GM12872 (cell line): ENCODE measurements around the gene REG1B.

ENCODE experiments used
- TF ChIP-seq, protein P1 (sequence below): IDR thresholded peaks from 3 replicates; pipeline ENCODE4 v1.5.1; 2011; ENCODE audit warnings: low read depth, mild to moderate bottlenecking, low read length, moderate library complexity; ENCODE audit not compliant: insufficient read depth

REG1B gene, protein sequence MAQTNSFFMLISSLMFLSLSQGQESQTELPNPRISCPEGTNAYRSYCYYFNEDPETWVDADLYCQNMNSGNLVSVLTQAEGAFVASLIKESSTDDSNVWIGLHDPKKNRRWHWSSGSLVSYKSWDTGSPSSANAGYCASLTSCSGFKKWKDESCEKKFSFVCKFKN

DNA sequence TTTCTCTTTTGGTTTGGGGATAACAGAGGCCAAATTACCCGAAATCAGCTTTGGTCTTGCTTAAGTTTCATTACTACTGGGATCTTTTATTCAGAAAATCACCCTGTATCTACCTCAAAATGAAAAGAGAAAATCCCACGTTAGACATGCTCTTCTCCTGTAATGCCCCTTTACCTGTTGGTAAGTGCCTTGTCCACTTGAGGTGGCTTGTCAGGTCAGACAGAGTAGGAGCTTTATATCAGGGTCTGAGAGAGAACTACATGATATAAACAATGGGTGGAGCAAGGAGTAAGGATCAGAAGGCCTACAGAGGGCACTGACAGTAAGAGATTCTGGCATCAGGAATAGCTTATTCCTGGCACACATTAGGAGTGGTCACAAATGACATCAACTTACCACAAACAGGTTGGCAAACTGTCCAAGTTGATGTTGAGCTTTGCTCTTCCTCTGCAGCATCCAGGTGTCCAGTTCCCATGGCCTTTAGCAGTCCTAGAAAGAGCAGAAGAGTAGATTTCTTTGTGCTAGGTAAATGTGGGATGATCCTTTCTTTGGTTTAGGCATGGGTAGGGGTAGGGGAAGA lies at the start of gene REG1B:
Gene REG1B, minus strand, starts transcription at position 209 of the 580 bp plus-strand sequence. CDS start 381 bp downstream, outside the sequence.
- TF ChIP-seq, protein P1, sequence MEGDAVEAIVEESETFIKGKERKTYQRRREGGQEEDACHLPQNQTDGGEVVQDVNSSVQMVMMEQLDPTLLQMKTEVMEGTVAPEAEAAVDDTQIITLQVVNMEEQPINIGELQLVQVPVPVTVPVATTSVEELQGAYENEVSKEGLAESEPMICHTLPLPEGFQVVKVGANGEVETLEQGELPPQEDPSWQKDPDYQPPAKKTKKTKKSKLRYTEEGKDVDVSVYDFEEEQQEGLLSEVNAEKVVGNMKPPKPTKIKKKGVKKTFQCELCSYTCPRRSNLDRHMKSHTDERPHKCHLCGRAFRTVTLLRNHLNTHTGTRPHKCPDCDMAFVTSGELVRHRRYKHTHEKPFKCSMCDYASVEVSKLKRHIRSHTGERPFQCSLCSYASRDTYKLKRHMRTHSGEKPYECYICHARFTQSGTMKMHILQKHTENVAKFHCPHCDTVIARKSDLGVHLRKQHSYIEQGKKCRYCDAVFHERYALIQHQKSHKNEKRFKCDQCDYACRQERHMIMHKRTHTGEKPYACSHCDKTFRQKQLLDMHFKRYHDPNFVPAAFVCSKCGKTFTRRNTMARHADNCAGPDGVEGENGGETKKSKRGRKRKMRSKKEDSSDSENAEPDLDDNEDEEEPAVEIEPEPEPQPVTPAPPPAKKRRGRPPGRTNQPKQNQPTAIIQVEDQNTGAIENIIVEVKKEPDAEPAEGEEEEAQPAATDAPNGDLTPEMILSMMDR = no peak

DNA sequence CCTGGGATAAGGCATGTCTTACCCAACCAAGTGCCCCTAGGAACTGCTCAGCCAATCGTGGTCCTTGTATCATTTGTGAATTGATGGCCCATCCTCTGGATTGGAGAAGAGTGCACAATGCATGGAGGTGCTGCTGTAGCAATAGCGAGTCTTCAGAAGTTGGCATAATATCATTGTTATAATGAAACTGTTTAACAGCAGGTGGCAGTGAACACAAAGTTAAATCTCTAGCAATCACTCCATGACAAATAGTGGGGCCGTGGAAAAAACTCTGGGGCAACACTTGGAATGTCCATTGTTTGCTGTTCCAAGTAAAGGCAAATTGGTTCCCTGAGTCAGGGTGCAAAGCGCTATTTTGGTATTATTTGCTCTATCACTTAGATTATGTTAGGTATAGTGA lies 43.9 kb upstream of the REG1B start:
- TF ChIP-seq, protein P1 = no peak

DNA sequence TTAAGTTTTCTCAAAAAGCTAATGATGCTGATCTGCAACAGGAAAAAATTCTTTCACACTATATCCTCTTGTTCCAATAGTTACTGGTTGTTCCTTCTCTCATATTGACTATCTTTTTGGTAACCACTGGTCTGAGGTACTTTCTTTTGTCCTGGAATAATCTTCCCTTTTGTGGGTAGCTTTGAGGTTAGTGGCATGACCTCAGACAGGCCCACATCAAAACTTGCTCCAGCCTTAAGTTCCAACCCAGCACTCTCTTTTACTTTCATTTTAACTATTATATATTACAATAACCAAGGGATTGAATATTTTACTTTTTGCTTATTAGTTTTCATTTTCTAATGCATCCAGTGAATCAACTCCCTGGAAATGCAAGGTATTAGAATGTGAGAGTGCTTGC lies 42.0 kb upstream of the REG1B start:
- TF ChIP-seq, protein P1 = no peak

DNA sequence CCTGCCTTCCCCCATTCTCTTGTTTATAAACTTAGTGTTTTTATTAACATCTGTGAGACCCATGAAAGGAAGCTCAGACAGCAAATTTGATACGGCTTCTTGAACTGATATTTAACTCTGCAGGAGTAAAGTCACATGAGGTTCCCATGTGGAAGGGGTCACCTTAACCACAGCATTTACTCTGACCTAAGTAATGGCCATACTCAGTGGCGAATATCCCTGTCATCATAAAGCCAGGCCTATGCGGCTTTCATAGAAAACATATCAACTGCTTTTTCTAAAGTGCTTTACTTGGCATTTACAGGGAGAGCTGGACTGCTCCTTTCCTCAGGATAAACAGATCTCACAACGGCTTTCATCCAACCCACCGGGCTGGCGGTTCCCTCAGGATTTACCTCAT lies 41.5 kb upstream of the REG1B start:
- TF ChIP-seq, protein P1 = no peak

DNA sequence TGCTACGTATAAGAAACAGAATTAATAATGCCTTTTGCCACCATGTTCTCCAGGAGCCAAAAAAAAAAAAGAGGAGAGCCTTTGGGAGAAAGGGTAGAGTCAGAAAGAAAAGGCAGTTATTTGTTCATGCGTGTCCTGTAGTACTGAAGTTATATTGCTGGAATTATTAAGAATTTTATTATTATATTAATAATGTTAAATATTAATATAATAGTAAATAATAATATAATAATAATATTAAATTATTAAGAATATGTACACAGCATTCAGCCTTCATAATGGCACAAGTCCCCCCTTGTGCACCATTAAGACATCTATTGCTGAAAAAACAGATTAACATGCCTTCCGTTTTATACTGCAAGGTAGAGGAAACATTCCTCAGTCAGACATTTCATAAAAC lies 40.6 kb upstream of the REG1B start:
- TF ChIP-seq, protein P1 = no peak

DNA sequence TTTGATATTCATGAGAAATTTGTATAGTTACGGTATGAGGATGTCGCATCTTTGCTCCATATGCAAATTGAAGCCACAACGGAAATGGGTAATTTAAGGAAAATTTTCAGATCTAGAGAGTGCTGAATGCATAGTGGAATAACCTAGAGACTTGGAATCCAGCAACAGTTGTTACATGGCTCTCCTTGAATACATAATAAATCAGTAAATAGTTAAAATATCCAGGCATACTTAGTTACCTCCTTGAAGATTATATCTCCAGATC lies 37.9 kb upstream of the REG1B start:
- TF ChIP-seq, protein P1 = no peak

DNA sequence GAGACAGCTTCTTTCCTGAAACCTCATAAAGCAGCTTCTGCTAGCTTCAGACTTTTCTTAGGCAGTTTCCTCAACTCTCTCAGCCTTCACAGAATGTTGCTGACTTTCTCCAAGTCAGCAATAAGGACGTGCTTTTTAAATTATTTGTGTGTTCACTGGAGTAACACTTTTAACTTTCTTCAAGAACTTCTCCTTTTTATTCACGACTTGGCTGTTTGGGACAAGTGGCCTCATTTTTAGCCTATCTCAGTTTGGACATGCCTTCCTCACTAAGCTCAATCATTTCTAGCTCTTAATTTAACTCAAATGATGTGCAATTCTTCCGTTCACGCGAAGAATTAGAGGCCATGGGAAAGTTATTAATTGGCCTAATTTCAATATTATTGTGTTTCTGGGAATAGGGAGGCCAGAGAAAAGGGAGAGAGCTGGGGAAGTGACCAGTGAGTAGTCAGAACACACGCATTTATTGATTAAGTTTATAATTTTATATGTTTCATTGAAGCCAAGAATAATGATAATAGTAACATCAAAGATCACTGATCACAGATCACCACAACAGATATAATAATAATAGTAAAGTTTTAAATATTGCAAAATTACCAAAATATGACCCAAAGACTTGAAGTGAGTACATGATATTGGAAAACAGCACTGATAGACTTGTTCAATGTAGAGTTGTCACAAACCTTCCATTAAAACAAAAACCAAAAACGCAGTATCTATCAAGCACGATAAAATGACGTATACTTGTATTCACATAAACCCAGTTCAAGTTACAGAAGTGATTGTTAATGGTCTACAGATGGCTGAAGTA lies 37.3 kb upstream of the REG1B start:
- TF ChIP-seq, protein P1 = no peak
